Left kidney (tissue), 8 donors: ENCODE results near the gene FMN2. TPM values are rescaled to one million over a fixed set of nuclear protein-coding genes. Genes with fewer than 3 reads are reported as not detected.

ENCODE experiments used
- DNase-seq: peaks from one replicate; pipeline ENCODE4 v3.0.0-alpha.2; 2013
- long read RNA-seq, 8 donors: transcript quantifications; one replicate each; lab custom pipeline, GENCODE V29; 2026
- polyA plus RNA-seq: library from polyadenylated mRNA; unstranded; fragments of 120-200 nt; gene quantifications from one replicate; pipeline ENCODE4 v1.2.1, GENCODE V29; 2013; ENCODE audit not compliant: insufficient read length

The FMN2 gene
- polyA plus RNA-seq = 6.9 TPM
- long read RNA-seq, donor 1 = 0 reads
- long read RNA-seq, donor 2 = 0 reads
- long read RNA-seq, donor 3 = 0 reads
- long read RNA-seq, donor 4 = 0 reads
- long read RNA-seq, donor 5 = 0 reads
- long read RNA-seq, donor 6 = 0 reads
- long read RNA-seq, donor 7 = 0 reads
- long read RNA-seq, donor 8 = 0 reads

DNA sequence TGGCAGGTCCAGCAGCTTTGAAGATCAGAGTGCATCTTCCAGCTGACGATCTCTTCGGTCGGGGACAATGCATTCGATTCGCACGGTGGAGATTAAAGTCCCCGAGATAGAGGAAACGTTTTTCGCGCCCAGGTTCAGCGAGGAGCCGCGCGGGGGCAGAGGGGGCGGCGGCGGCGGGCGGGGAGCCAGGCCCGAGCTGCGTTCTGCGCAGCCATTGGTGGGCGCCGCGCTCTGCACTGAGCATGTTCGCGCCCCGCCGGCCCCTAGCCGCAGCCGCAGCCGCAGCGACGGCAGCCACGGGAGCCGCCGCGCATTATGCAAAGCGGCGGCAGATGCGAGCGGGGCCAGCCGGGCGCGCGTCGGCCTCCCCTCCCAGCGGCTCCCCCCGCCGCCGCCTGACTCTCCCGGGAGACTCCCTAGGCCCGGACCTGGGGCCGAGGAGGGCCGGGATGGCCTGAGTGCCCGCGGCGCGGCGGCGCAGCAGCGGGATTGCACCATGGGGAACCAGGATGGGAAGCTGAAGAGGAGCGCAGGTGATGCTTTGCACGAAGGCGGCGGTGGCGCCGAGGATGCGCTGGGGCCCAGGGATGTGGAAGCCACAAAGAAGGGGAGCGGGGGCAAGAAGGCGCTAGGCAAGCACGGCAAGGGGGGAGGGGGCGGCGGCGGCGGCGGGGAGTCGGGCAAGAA lies at the start of gene FMN2:
Gene FMN2 (plus strand): TSS at position 270 of the 687 bp plus-strand sequence. CDS start 227 bp downstream, at position 497.
- peak; percentile 25 for DNase-seq

DNA sequence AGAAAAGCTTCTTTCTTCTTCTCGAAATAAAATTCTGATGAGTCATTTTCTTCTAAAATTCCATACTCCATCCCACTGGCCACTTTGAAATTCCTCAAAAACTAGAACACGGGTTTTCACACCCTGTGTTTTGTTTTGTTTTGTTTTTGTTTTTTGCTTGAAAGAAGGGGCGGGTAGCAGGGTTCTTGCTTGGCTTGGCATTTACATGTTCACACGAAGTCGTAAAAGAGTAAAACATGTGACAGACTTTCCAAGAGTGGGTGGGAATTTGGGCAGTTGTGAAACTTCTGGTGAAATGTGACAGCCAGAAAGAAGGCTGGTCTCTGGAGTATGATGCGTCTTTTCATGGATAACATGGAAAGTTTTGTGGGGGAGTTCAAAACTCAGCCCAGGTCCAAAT lies 47.1 kb upstream of the FMN2 start:
- no peak for DNase-seq

DNA sequence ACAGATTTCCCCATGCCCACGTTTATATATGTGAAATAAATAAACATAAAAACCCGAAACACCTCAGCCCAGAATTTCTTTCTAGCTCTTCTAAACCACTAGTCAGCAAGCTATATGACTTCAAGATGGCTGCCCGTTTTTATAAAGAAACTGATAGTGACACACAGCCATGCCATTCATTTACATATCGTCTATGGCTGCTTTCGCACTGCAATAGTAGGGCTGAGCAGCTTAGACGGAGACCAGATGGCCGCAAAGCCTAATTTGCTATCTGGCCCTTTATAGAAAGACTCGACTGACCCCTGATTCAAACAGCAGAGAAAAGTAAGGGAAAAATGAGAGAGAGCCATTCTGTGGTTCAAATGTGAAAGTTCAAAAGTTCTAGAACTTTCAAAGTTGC lies 45.7 kb upstream of the FMN2 start:
- DNase-seq = no peak

DNA sequence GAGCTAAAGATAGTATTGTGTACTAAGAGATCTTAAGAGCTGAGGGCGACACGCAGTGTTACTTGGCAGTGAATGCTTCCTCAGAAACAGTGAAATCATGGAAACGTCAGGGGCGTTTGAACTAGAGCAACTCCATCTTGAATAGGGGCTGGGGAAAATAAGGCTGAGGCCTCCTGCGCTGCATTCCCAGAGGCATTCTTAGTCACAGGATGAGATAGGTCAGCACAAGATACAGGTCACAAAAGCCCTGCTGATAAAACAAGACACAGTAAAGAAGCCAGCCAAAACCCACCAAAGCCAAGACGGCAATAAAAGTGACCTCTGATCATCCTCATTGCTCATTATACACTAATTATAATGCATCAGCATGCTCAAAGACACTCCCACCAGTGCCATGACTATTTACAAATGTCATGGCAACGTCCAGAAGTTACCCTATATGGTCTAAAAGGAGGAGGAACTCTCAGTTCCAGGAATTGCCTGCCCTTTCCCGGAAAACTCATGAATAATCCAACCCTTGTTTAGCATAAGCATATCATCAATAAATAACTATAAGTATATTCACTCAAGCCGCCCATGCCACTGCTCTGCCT lies 37.5 kb upstream of the FMN2 start:
- no peak for DNase-seq

DNA sequence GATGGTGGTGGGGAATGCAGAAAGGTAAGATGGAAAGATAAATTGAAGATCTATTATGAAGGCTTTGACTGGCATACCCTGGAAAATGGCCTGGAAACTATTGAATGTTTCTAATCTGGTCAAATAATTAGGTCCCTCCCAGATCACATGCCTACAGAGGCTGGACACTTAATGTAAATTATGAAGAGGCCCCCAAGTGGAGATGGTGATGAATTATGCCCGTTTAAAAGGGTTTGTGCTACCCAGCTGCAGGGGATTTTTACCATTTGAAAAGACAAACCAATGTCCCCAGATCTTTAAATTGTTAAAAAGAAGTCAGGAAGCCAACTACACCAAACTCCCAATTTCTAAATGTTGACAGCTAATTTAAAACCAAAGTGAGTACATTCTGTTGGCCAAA lies 35.7 kb upstream of the FMN2 start:
- no peak for DNase-seq

DNA sequence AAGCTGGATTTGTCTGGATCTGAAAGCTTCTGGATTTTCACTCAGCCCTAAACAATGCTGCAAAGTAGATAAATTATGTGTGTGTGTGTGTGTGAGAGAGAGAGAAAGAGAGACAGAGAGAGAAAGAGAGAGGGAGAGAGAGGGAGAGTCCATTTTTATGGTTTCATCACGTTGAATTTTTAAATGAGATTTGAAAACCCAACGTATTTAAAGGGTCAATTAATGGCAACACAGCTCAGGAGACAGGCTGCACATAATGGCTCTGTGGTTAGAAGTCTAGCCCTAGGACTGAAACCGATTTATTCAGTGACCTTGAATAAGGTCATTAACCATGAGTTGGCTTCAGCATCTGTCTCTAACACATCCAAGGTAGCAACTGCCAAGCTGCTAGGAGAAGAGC lies 35.3 kb upstream of the FMN2 start:
- DNase-seq = no peak

DNA sequence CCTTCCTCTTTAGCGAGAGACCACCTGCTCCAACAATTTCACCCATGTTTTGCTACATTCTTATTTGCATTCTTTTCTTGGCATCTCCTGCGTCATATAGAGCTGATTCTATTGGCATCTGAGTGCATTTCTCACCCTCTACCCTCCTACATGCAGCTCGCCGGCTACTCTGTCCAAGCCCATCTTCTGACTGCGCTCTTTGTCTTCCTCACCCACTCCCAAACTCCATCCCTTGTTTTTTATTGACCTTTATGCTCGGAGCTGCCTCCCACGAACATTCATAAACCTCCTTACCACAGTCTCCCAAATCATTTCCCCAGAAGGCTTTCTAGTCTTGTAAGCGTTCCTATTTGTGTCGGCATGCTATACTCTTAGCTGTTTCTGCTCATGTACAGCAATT lies 33.6 kb upstream of the FMN2 start:
- DNase-seq = no peak

DNA sequence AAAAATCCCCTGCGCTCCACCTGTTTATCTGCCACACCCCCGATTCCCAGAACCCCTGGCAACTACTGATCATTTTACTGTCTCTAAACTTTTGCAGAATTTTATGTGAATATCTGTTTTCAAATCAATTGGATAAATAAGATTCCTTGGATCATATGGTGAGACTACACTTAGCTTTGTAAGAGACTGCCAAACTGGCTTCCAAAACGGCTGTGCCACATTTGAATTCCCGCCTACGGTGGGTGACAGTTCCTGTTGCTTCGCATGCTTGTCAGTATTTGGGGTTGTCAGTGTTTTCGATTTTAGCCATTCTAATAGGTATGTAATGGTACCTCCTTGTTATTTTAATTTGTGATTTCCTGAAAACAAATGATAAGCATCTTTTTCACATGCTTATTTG lies 22.7 kb upstream of the FMN2 start:
- no peak for DNase-seq

DNA sequence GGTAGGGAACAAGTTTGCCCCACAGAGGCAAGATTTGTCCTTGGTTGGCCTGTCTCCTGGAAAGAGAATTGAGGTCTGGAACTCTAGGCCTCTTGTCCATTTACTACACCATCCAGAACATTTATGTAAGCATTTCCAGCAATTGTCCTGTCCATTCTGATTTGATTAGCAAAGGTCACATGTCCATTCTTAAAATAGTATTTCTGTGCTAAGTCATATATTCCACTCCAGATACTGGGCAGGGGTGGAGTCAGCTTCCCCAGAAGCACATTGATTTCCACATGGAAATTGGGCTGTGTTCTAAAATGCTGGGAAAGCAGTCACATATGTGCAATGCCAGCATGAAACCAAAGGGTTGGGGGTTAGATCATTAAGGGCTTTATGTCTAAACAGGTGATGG lies 21.5 kb upstream of the FMN2 start:
- DNase-seq = no peak

DNA sequence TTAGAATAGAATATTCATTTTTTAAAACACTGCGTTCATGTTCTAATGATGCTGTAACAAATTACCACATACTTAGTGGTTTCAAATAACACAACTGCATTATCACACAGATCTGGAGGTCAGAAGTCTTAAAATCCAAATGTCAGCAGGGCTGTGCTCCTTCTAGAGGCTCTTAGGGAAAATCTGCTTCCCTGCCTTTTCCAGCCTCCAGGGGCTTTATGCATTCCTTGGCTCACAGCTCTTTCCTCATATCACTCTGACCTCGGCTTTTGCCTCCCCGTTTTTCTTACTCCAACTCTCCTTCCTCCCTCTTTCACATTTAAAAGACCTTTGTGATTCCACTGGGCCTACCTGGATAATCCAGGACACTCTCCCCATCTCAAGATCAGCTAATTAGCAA lies 18.6 kb upstream of the FMN2 start:
- DNase-seq = no peak

DNA sequence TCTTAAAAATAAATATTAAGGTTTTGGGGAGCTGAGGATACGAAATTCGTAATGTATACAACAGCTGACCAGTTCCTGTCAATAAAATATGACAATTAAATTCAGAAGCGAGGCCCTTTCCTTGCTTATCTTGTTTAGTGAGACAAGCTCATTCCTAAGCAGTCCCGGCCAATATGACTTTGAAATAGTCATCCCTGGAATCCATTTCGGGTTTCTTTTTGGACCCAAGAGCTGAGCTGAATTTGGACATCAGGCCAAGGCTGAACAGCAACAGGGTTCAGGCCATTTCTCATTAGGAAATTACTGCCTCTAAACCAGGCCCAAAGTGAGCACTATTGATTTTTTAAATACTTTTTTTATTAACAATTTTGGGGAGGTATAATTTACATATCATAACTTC lies 17.3 kb upstream of the FMN2 start:
- no peak for DNase-seq

DNA sequence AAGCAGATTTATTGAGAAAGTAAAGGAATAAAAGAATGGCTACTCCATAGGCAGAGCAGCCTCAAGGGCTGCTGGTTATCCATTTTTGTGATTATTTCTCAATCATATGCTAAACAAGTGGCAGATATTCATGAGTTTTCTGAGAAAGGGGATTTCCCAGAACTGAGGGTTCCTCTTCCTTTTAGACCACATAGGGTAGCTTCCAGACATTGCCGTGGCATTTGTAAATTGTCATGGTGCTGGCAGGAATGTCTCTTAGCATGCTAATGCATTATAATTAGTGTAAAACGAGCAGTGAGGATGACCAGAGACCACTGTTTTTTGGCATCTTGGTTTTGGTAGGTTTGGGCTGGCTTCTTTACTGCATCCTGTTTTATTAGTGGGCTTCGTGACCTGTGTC lies 16.8 kb upstream of the FMN2 start:
- DNase-seq = no peak

DNA sequence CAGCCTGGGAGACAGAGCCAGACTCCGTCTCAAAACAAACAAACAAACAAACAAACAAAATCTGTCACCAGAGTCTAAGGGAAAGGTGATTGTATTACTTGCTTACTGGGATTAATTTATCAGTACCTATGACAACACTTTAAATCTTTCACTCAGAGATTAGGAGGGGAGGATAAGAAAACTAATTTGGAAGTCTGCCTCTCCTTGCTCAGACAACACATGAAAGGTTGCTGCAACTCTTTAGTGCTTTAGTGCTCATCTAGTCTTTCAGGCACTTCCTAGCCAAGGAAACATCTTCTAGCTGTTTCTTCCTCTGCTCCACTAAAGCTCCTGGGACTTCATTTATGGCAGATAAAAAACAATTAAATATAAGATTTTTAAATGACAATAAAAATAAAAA lies 7.3 kb upstream of the FMN2 start:
- no peak for DNase-seq

DNA sequence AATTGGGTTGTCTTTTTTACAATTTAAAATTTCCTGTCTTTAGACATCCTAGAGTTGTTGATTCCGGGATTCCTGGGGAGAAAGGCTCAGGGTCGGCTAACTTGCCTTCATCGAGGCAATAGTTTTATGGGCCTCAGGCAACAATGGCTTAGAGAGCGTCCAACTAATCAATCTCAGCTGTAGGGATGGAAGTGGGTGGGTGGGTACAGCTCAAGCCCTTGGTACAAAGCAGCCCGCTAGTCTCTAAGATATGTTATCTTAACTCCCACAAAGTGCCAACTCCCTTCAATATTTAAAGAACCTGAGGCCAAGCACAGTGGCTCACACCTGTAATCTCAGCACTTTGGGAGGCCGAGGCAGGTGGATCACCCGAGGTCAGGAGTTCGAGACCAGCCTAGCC lies 6.9 kb upstream of the FMN2 start:
- no peak for DNase-seq

DNA sequence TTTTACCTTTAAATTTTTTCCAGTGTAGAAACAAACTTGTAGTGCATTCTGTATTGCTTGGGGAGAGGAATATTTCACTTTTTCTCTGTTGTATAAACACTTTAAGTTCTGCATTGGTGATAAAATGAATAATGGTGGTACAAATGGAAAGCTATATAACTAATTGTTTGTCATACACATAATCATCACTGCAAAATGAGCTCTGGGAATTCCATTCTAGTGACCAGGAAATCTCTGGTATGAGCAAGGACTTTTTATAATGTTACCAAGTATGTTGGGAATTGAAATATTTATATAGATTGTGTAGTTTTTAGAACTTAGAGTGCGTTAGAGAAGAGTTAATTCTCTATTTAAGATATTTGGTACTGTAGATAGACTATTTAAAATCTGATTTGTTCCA lies 5.0 kb upstream of the FMN2 start:
- no peak for DNase-seq

DNA sequence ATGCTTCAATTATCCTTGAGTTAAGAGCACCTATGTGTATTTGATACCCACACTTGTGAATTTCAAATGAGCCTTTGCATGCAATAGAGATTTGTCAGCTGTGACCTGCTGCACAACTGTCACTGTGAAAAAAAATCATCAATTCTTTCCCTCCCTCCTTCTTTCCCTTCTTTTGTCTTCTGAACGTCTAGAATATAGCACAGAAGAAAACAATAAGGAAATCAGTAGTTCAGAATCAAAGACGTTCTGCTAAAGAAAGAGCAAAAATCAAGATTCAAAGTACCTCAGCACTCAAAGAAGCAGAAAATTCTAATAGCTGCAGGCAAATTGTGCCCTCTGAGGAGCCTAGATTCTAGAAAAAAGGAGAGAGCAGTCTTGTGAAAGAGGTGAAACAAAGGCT lies 1.7 kb upstream of the FMN2 start:
- no peak for DNase-seq

DNA sequence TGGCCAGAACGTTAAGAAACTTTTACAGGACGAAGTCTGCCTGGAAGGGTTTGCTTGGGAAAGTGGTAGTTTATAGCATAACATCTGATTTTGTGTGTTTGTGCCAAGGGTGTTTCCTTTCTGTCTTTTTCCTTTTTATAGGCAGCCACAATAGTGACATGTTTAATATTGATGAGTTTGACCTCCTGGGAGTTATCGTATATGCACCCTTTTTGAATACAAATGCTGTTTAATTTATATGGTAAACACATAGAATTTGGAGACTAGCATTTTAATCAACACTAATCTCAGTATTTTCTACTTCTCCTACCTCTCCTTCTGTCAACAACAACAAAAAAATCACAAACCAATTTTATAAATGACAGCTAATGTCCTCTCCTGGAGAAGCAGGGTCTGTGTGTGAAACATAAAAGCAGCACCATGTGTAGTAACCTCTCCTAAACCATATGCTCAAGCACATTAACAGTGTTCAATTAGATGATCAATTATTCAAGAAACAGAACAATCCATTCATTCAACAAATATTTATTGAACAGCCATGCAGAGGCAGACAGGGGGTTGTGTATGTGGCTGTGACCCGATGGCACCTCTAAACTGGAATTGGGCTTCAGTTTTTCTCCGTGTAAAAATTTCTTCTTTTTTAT lies 604 bp upstream of the FMN2 start:
- DNase-seq = no peak

DNA sequence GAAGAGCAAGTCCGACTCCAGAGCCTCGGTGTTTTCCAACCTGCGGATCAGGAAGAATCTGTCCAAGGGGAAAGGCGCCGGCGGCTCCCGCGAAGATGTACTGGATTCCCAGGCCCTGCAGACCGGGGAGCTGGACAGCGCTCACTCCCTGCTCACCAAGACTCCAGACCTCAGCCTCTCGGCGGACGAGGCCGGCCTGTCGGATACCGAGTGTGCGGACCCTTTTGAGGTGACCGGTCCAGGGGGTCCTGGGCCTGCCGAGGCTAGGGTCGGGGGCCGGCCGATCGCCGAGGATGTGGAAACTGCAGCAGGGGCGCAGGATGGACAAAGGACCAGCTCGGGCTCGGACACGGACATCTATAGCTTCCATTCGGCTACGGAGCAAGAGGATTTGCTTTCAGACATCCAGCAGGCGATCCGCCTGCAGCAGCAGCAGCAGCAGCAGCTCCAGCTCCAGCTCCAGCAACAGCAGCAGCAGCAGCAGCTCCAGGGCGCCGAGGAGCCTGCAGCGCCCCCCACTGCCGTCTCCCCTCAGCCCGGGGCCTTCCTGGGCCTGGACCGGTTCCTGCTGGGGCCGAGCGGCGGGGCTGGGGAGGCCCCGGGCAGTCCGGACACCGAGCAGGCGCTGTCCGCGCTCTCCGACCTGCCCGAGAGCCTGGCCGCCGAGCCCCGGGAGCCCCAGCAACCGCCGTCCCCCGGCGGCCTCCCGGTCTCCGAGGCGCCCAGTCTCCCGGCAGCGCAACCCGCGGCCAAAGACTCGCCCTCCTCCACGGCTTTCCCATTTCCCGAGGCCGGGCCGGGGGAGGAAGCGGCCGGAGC lies 827 bp downstream of the FMN2 start:
- DNase-seq = peak; percentile 42

DNA sequence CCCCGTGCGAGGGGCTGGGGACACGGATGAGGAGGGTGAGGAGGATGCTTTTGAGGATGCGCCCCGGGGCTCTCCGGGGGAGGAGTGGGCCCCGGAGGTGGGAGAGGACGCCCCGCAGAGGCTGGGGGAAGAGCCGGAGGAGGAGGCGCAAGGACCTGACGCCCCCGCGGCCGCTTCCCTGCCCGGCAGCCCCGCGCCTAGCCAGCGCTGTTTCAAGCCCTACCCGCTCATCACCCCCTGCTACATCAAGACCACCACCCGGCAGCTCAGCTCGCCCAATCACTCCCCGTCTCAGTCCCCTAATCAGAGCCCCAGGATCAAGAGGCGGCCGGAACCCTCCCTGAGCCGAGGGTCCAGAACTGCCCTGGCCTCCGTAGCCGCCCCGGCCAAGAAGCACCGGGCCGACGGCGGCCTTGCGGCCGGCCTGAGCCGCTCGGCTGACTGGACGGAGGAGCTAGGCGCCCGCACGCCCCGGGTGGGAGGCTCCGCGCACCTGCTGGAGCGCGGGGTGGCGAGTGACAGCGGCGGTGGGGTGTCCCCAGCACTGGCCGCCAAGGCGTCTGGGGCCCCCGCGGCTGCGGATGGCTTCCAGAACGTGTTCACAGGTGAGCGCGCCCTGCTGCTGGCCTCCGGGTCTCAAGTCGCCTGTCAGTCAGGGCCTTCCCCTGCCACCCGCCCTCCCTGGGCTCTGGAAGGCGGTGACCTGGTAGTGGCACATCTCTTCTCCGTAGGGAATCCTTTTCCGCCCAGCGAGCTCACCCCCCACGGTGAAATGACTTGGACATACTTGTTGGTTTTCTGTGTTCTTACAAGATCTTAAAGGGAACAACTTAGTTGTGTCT lies 1.7 kb downstream of the FMN2 start:
- DNase-seq = peak; percentile 22

DNA sequence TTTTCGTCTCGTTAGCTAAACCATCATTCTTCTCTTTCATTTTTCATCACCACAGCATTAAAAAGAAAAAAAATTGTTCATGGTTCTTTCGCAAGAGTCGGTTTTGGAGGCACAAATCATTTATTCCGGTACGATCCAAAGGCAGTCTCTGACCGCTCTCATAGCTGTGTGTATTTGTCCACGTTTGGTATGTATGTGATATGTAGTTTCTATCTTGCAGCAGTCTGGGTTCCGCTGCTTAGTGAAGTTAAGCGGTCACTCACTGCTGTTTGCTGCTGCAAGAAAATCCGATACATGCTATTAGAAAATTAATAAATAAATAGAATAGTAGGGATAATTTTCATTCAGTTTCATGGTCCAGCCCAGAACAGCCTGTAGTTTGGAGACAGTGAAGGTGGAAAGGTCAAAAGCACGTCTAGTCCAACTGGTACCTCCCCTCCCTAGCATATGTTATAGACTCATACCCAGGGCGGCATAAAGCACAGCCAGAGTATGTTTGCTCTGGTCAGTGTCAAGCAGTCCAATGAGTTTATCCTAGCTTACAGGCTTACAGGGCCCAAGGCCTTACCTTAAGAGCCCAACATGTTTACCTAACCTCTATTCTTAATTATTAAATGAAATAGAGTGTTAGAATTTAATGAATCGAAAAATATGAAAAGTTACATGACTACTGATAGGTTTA lies 2.5 kb downstream of the FMN2 start:
- DNase-seq = no peak

DNA sequence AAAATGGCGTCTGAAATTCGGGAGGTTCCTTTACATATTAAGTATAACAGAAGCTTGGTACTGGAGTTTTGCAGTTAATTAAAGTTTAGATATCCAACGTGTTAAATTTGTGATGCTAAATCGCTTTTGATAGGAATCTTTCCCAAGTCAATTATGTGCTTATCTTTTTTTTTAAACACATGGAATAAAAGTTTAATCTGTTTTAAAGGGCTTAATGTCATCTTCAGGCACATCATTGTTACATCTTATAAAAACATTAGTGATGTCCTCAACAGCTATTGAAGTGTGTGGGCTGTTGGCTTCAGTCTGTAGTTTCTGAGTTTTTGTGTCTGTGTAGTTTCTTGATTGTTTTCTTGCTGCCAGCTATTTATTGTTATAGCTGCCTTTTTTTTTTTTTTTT lies 5.3 kb downstream of the FMN2 start:
- no peak for DNase-seq
